Measurements from ENCODE around the gene CTBP1.

- TF ChIP-seq SPI1 (IDR thresholded peaks at IDR 0.05; ENCODE audit: low read depth, low read length) (no peak), POLR2A (IDR thresholded peaks at IDR 0.05; ENCODE audit: low read depth, low read length) (no peak), TAF1 (IDR thresholded peaks at IDR 0.05; ENCODE audit: low read depth, low read length) (no peak), POLR2AphosphoS5 (IDR thresholded peaks at IDR 0.05; ENCODE audit: low read depth, low read length) (no peak)
Measured at GRCh38 chr4:1168191-1169101, 80.5 kb downstream of the CTBP1 start.

All from GM12891 (cell line).